Measurements from ENCODE around the gene MAGI2. TPM values are rescaled to one million over a fixed set of nuclear protein-coding genes. Genes with fewer than 3 reads are reported as not detected.
A peak's percentile ranks its signal among the peaks of the same experiment; 100 is the strongest.

The MAGI2 gene
- total and polyA plus RNA-seq, 4 donors: 3.7 to 25.5 (median 11.6) TPM

GRCh38 chr7:79475455-79475854, 22.0 kb upstream of the MAGI2 start:
- ATAC-seq (ENCODE audit: low FRiP score) (no peak), DNase-seq (no peak)
- Histone ChIP-seq H3K4me1 (ENCODE audit: control insufficient read depth in 1 of 2, insufficient read depth in 2 of 2, low read length in 2 of 2) (no peaks in the 10 kb centered on the region), H3K36me3 (ENCODE audit: control insufficient read depth in 1 of 2, insufficient read depth in 2 of 2, low read length in 1 of 2) (no peaks in the 10 kb centered on the region), H3K4me3 (ENCODE audit: low read length in 2 of 2) (no peak overlapping the region), H3K9me3 (ENCODE audit: control insufficient read depth, low read length) (no peaks in the 10 kb centered on the region), H3K27ac (ENCODE audit: low read depth in 1 of 2, low read length in 2 of 2) (no peak overlapping the region), H3K27me3 (ENCODE audit: control insufficient read depth in 1 of 2, insufficient read depth in 2 of 2, low read length in 1 of 2) (no peaks in the 10 kb centered on the region)
- intact Hi-C loops (cut with DNase I): no loop called here
- 57 to 69% methylated on average over 1 of the region's 1 CpG for WGBS, 2 donors

- DNase-seq: no peak
- Histone ChIP-seq H3K9me3 (ENCODE audit: control insufficient read depth, low read length) (no peaks in the 10 kb centered on the region), H3K4me3 (ENCODE audit: low read length in 2 of 2) (no peak overlapping the region), H3K4me1 (ENCODE audit: control insufficient read depth in 1 of 2, insufficient read depth in 2 of 2, low read length in 2 of 2) (no peaks in the 10 kb centered on the region), H3K36me3 (ENCODE audit: control insufficient read depth in 1 of 2, insufficient read depth in 2 of 2, low read length in 1 of 2) (peaks cover 0 to 4% of the 10 kb centered on the region in 2 donors), H3K27me3 (ENCODE audit: control insufficient read depth in 1 of 2, insufficient read depth in 2 of 2, low read length in 1 of 2) (no peaks in the 10 kb centered on the region), H3K27ac (ENCODE audit: low read depth in 1 of 2, low read length in 2 of 2) (no peak overlapping the region)
- intact Hi-C loops (cut with DNase I): no loop called here
- no peak for ATAC-seq (ENCODE audit: low FRiP score)
- 67 to 68% methylated on average over 1 of the region's 1 CpG for WGBS, 2 donors
These were observed 18.2 kb upstream of the MAGI2 start for GRCh38 chr7:79471699-79472098.

- H3K4me3 ChIP-seq (ENCODE audit: low read length in 2 of 2): no peak overlapping the region
- peaks cover 0 to 4% of the 10 kb centered on the region in 2 donors for H3K36me3 ChIP-seq (ENCODE audit: control insufficient read depth in 1 of 2, insufficient read depth in 2 of 2, low read length in 1 of 2)
- H3K27me3 ChIP-seq (ENCODE audit: control insufficient read depth in 1 of 2, insufficient read depth in 2 of 2, low read length in 1 of 2): no peaks in the 10 kb centered on the region
- H3K4me1 ChIP-seq (ENCODE audit: control insufficient read depth in 1 of 2, insufficient read depth in 2 of 2, low read length in 2 of 2): no peaks in the 10 kb centered on the region
- DNase-seq (no peak), ATAC-seq (ENCODE audit: low FRiP score) (no peak)
- H3K9me3 ChIP-seq (ENCODE audit: control insufficient read depth, low read length): no peaks in the 10 kb centered on the region
- H3K27ac ChIP-seq (ENCODE audit: low read depth in 1 of 2, low read length in 2 of 2): no peak overlapping the region
- intact Hi-C loops (cut with DNase I): no loop called here
These were observed 17.8 kb upstream of the MAGI2 start for GRCh38 chr7:79471283-79471682.

- 93 to 97% methylated on average over 1 of the region's 1 CpG for WGBS, 2 donors
- no peak for DNase-seq
- Histone ChIP-seq H3K4me3 (ENCODE audit: low read length in 2 of 2) (no peak overlapping the region), H3K9me3 (ENCODE audit: control insufficient read depth, low read length) (no peaks in the 10 kb centered on the region), H3K27ac (ENCODE audit: low read depth in 1 of 2, low read length in 2 of 2) (no peak overlapping the region), H3K27me3 (ENCODE audit: control insufficient read depth in 1 of 2, insufficient read depth in 2 of 2, low read length in 1 of 2) (no peaks in the 10 kb centered on the region), H3K36me3 (ENCODE audit: control insufficient read depth in 1 of 2, insufficient read depth in 2 of 2, low read length in 1 of 2) (peaks cover 0 to 4% of the 10 kb centered on the region in 2 donors), H3K4me1 (ENCODE audit: control insufficient read depth in 1 of 2, insufficient read depth in 2 of 2, low read length in 2 of 2) (peaks cover 0 to 2% of the 10 kb centered on the region in 2 donors)
- no peak for ATAC-seq (ENCODE audit: low FRiP score)
- intact Hi-C loops (cut with DNase I): no loop called here
These were observed 12.1 kb upstream of the MAGI2 start for GRCh38 chr7:79465551-79465950.

- intact Hi-C loops (cut with DNase I): no loop called here
- peaks cover 0 to 2% of the 10 kb centered on the region in 2 donors for H3K4me1 ChIP-seq (ENCODE audit: control insufficient read depth in 1 of 2, insufficient read depth in 2 of 2, low read length in 2 of 2)
- WGBS, 2 donors: 64 to 69% methylated on average over 3 of the region's 3 CpGs
These were observed 10.6 kb upstream of the MAGI2 start for GRCh38 chr7:79464051-79464450.

GRCh38 chr7:79462390-79462789, 8.9 kb upstream of the MAGI2 start:
- ATAC-seq (ENCODE audit: low FRiP score) (no peak), DNase-seq (no peak)
- H3K27me3 ChIP-seq (ENCODE audit: control insufficient read depth in 1 of 2, insufficient read depth in 2 of 2, low read length in 1 of 2): no peaks in the 10 kb centered on the region
- WGBS, 2 donors: 94 to 96% methylated on average over 2 of the region's 2 CpGs
- H3K4me1 ChIP-seq (ENCODE audit: control insufficient read depth in 1 of 2, insufficient read depth in 2 of 2, low read length in 2 of 2): peaks cover 0 to 2% of the 10 kb centered on the region in 2 donors
- no peaks in the 10 kb centered on the region for H3K9me3 ChIP-seq (ENCODE audit: control insufficient read depth, low read length)
- H3K4me3 ChIP-seq (ENCODE audit: low read length in 2 of 2): no peak overlapping the region
- no peak overlapping the region for H3K27ac ChIP-seq (ENCODE audit: low read depth in 1 of 2, low read length in 2 of 2)
- intact Hi-C loops (cut with DNase I): no loop called here
- no peaks in the 10 kb centered on the region for H3K36me3 ChIP-seq (ENCODE audit: control insufficient read depth in 1 of 2, insufficient read depth in 2 of 2, low read length in 1 of 2)

More at GRCh38 chr7:79464051-79464450, 10.6 kb upstream of the MAGI2 start:
- no peaks in the 10 kb centered on the region for H3K9me3 ChIP-seq (ENCODE audit: control insufficient read depth, low read length)
- H3K36me3 ChIP-seq (ENCODE audit: control insufficient read depth in 1 of 2, insufficient read depth in 2 of 2, low read length in 1 of 2): peaks cover 0 to 4% of the 10 kb centered on the region in 2 donors
- ATAC-seq (ENCODE audit: low FRiP score) (no peak), DNase-seq (no peak)
- H3K4me3 ChIP-seq (ENCODE audit: low read length in 2 of 2): no peak overlapping the region
- H3K27me3 ChIP-seq (ENCODE audit: control insufficient read depth in 1 of 2, insufficient read depth in 2 of 2, low read length in 1 of 2): no peaks in the 10 kb centered on the region
- H3K27ac ChIP-seq (ENCODE audit: low read depth in 1 of 2, low read length in 2 of 2): no peak overlapping the region

- no peaks in the 10 kb centered on the region for H3K27me3 ChIP-seq (ENCODE audit: control insufficient read depth in 1 of 2, insufficient read depth in 2 of 2, low read length in 1 of 2)
- WGBS, 2 donors: 71 to 84% methylated on average over 1 of the region's 1 CpG
- intact Hi-C loops (cut with DNase I): no loop called here
- no peaks in the 10 kb centered on the region for H3K36me3 ChIP-seq (ENCODE audit: control insufficient read depth in 1 of 2, insufficient read depth in 2 of 2, low read length in 1 of 2)
- H3K27ac ChIP-seq (ENCODE audit: low read depth in 1 of 2, low read length in 2 of 2): no peak overlapping the region
- DNase-seq (no peak), ATAC-seq (ENCODE audit: low FRiP score) (no peak)
- H3K9me3 ChIP-seq (ENCODE audit: control insufficient read depth, low read length): no peaks in the 10 kb centered on the region
- no peak overlapping the region for H3K4me3 ChIP-seq (ENCODE audit: low read length in 2 of 2)
- H3K4me1 ChIP-seq (ENCODE audit: control insufficient read depth in 1 of 2, insufficient read depth in 2 of 2, low read length in 2 of 2): peaks cover 0 to 2% of the 10 kb centered on the region in 2 donors
These were observed 8.2 kb upstream of the MAGI2 start for GRCh38 chr7:79461660-79462059.

GRCh38 chr7:79459381-79459780, 5.9 kb upstream of the MAGI2 start:
- H3K4me1 ChIP-seq (ENCODE audit: control insufficient read depth in 1 of 2, insufficient read depth in 2 of 2, low read length in 2 of 2): peaks cover 0 to 3% of the 10 kb centered on the region in 2 donors

GRCh38 chr7:79458796-79459195, 5.3 kb upstream of the MAGI2 start:
- DNase-seq: no peak
- ATAC-seq (ENCODE audit: low FRiP score): no peak
- peaks cover 0 to 3% of the 10 kb centered on the region in 2 donors for H3K4me1 ChIP-seq (ENCODE audit: control insufficient read depth in 1 of 2, insufficient read depth in 2 of 2, low read length in 2 of 2)
- no peaks in the 10 kb centered on the region for H3K9me3 ChIP-seq (ENCODE audit: control insufficient read depth, low read length)
- intact Hi-C loops (cut with DNase I): loop anchor here in 1 of 2 donors (5.0 kb wide), 1 partner anchor 51 kb away; no protein-coding TSS in a partner anchor
- no peak overlapping the region for H3K4me3 ChIP-seq (ENCODE audit: low read length in 2 of 2)
- peak overlapping the region in 1 of 2 donors; percentile 62 for H3K27ac ChIP-seq (ENCODE audit: low read depth in 1 of 2, low read length in 2 of 2)
- H3K27me3 ChIP-seq (ENCODE audit: control insufficient read depth in 1 of 2, insufficient read depth in 2 of 2, low read length in 1 of 2): no peaks in the 10 kb centered on the region
- H3K36me3 ChIP-seq (ENCODE audit: control insufficient read depth in 1 of 2, insufficient read depth in 2 of 2, low read length in 1 of 2): no peaks in the 10 kb centered on the region

More at GRCh38 chr7:79459381-79459780, 5.9 kb upstream of the MAGI2 start:
- Histone ChIP-seq H3K27me3 (ENCODE audit: control insufficient read depth in 1 of 2, insufficient read depth in 2 of 2, low read length in 1 of 2) (no peaks in the 10 kb centered on the region), H3K9me3 (ENCODE audit: control insufficient read depth, low read length) (no peaks in the 10 kb centered on the region), H3K36me3 (ENCODE audit: control insufficient read depth in 1 of 2, insufficient read depth in 2 of 2, low read length in 1 of 2) (no peaks in the 10 kb centered on the region), H3K4me3 (ENCODE audit: low read length in 2 of 2) (no peak overlapping the region), H3K27ac (ENCODE audit: low read depth in 1 of 2, low read length in 2 of 2) (no peak overlapping the region)
- ATAC-seq (ENCODE audit: low FRiP score): peak; percentile 72
- peak in 1 of 2 donors; percentile 62 for DNase-seq
- intact Hi-C loops (cut with DNase I): loop anchor here in 1 of 2 donors (5.0 kb wide), 1 partner anchor 52 kb away; no protein-coding TSS in a partner anchor
- 4 to 8% methylated on average over 3 of the region's 3 CpGs for WGBS, 2 donors
